Upper lobe of left lung (tissue), 4 donors: ENCODE measurements around the gene HSPG2.

Experiments
- CTCF ChIP-seq, 6 experiments: fragments of 450-650 bp in 4 of 6; fragments of 200-600 bp in 2 of 6; sonication (generic) in 2 of 6; IDR thresholded peaks; one replicate each; pipeline ENCODE4 v1.5.1; 2016 to 2019; ENCODE audit warnings: antibody characterized with exemption in 6 of 6
- EP300 ChIP-seq, 4 donors: sonication (generic); formaldehyde crosslinking; IDR thresholded peaks; one replicate each; pipeline ENCODE4 v1.5.1; 2017; ENCODE audit warnings: antibody characterized with exemption in 4 of 4, control low read depth in 2 of 4
- POLR2A ChIP-seq, 4 donors: fragments of 450-650 bp; IDR thresholded peaks; one replicate each; pipeline ENCODE4 v1.5.1; 2016 to 2017; ENCODE audit warnings: antibody characterized with exemption in 4 of 4, mild to moderate bottlenecking in 2 of 4
- POLR2AphosphoS5 ChIP-seq, 2 donors: sonication (generic); formaldehyde crosslinking; IDR thresholded peaks; one replicate each; pipeline ENCODE4 v1.5.1; 2017; ENCODE audit warnings: antibody characterized with exemption in 2 of 2

- no peak for TF ChIP-seq CTCF (IDR thresholded peaks at IDR 0.05)
- TF ChIP-seq POLR2AphosphoS5 (IDR thresholded peaks at IDR 0.05) = no peak
- no peak for TF ChIP-seq POLR2A (IDR thresholded peaks at IDR 0.05)
- TF ChIP-seq EP300 (IDR thresholded peaks at IDR 0.05) = no peak
These were observed 49.8 kb downstream of the HSPG2 start for GRCh38 chr1:21887216-21887736.
